OCI-LY3 (cell line): ENCODE results near the gene XRCC4.

Experiments used
- EZH2phosphoT487 ChIP-seq: fragments of 200-600 bp; shearing (Covaris generic); IDR thresholded peaks from 2 replicates; pipeline ENCODE4 v1.6.1; 2018; ENCODE audit warnings: antibody characterized with exemption, mixed run types, low read depth
- TF ChIP-seq, protein P1 (sequence below): fragments of 200-600, 300-600 bp; sonication (generic); IDR thresholded peaks from 2 replicates; pipeline ENCODE4 v1.5.1; 2014; ENCODE audit warnings: antibody characterized with exemption, low read length, low read depth

DNA sequence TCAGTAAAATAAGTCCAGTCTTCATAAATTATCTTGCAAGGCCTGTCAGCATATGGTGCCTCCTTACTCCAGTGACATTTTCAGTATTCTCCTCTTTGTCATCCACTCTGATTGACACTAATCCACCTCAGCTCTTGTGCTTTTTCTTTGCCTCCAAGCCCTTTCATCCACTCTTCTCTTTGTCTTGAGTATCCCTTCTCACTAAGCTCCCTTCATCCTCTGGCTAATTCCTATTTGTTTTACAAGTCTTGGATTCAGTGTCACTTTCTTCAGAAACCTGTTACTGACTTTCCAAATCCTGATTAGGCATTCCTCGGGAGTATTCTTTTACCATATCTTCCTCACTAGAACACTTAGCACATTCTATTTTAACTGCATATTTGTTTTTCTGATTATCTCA, 293.6 kb downstream of the XRCC4 start:
- no peak for TF ChIP-seq EZH2phosphoT487
- TF ChIP-seq, protein P1, sequence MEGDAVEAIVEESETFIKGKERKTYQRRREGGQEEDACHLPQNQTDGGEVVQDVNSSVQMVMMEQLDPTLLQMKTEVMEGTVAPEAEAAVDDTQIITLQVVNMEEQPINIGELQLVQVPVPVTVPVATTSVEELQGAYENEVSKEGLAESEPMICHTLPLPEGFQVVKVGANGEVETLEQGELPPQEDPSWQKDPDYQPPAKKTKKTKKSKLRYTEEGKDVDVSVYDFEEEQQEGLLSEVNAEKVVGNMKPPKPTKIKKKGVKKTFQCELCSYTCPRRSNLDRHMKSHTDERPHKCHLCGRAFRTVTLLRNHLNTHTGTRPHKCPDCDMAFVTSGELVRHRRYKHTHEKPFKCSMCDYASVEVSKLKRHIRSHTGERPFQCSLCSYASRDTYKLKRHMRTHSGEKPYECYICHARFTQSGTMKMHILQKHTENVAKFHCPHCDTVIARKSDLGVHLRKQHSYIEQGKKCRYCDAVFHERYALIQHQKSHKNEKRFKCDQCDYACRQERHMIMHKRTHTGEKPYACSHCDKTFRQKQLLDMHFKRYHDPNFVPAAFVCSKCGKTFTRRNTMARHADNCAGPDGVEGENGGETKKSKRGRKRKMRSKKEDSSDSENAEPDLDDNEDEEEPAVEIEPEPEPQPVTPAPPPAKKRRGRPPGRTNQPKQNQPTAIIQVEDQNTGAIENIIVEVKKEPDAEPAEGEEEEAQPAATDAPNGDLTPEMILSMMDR, result no peak
